Esophagus squamous epithelium (tissue), 5 donors: Measurements from ENCODE around the gene COG2. TPM values are rescaled to one million over a fixed set of nuclear protein-coding genes. Genes with fewer than 3 reads are reported as not detected.

Source experiments
- DNase-seq: peaks from one replicate; lab custom pipeline; 2025; lab: John Stamatoyannopoulos, UW
- H3K27ac ChIP-seq, 4 donors: fragments of 200-600 bp; sonication (generic); one replicate each; pipeline ENCODE4 v1.5.1; 2016 to 2019; ENCODE audit warnings: mild to moderate bottlenecking in 1 of 4
- H3K27me3 ChIP-seq, 4 donors: fragments of 200-600 bp; sonication (generic); 1 replicate in 3 of 4; 2 replicates in 1 of 4; pipeline versions ENCODE4 v1.5.1 to v1.6.0; 2017 to 2021; ENCODE audit warnings: antibody characterized with exemption in 1 of 4
- H3K36me3 ChIP-seq, 3 donors: fragments of 200-600 bp; sonication (generic); one replicate each; pipeline ENCODE4 v1.5.1; 2016 to 2019
- H3K4me1 ChIP-seq, 3 donors: fragments of 200-600 bp; sonication (generic); one replicate each; pipeline ENCODE4 v1.5.1; 2017 to 2019
- H3K4me3 ChIP-seq, 4 donors: fragments of 200-600 bp; sonication (generic); 1 replicate in 3 of 4; 2 replicates in 1 of 4; pipeline ENCODE4 v1.5.1; 2016 to 2019; ENCODE audit warnings: mild to moderate bottlenecking in 2 of 4, moderate library complexity in 1 of 4
- H3K9me3 ChIP-seq, 3 donors: fragments of 200-600 bp; sonication (generic); one replicate each; pipeline ENCODE4 v1.5.1; 2016 to 2019
- CTCF ChIP-seq, 6 experiments: fragments of 450-650 bp in 4 of 6; fragments of 200-600 bp in 2 of 6; sonication (generic) in 2 of 6; IDR thresholded peaks; one replicate each; pipeline ENCODE4 v1.5.1; 2016 to 2019; ENCODE audit warnings: antibody characterized with exemption in 6 of 6, mild to moderate bottlenecking in 4 of 6, moderate library complexity in 4 of 6
- POLR2A ChIP-seq, 4 donors: fragments of 450-650 bp; IDR thresholded peaks; one replicate each; pipeline ENCODE4 v1.6.1; 2017; ENCODE audit warnings: antibody characterized with exemption in 4 of 4, mild to moderate bottlenecking in 4 of 4, moderate library complexity in 3 of 4
- WGBS, 2 donors: methylation state at CpG; one replicate each; pipeline ENCODE4 v1.1.5; 2018; 5-methylcytosine and 5-hydroxymethylcytosine counted together
- intact Hi-C: fragments of 100-400 bp; cut with DNase I; formaldehyde crosslinking; loops from one replicate; pipeline ENCODE4 v1.15.0; 2022
- total RNA-seq, 4 donors: library from RNA; depleted of rRNA; stranded (reverse); fragments of >200 nt; gene quantifications; one replicate each; pipeline ENCODE4 v1.1.0, GENCODE V29; 2016
- donor health status: DM: yes; HTN: yes; CAD: no.

The COG2 gene
- total RNA-seq, result 10 to 100 TPM; 12.7 to 27.7 (median 18.5) TPM

- Histone ChIP-seq H3K36me3 (peaks cover 0 to 14% (median 0%) of the 10 kb centered on the region in 3 donors), H3K27me3 (peaks cover 0 to 27% (median 0%) of the 10 kb centered on the region in 4 donors), H3K9me3 (no peaks in the 10 kb centered on the region), H3K4me1 (peaks cover 8 to 34% (median 20%) of the 10 kb centered on the region in 3 donors), H3K4me3 (peak within 1 kb of the TSS; percentile 69 to 86 (median 76)), H3K27ac (peak within 1 kb of the TSS; percentile 73 to 88 (median 85))
- DNase-seq, result peak; percentile 38
- intact Hi-C loops, result no loop called here
- WGBS, 2 donors, result 0 to 2% methylated on average over 4 to 19 of the region's 62 CpGs
- TF ChIP-seq CTCF (IDR thresholded peaks at IDR 0.05) (peak; percentile 99 to 100 (median 99)), POLR2A (IDR thresholded peaks at IDR 0.05) (peak in 2 of 4 donors; percentile 29 to 47)
Observed at GRCh38 chr1:230642263-230642959, at the start of gene COG2. Gene COG2, plus strand, starts transcription at chr1:230642481. Its CDS starts 126 bp downstream, at chr1:230642607.

- WGBS, 2 donors, result 0 to 63% methylated on average over 1 to 2 of the region's 2 CpGs
- H3K36me3 ChIP-seq, result no peaks in the 10 kb centered on the region
Observed at GRCh38 chr1:230592848-230593414, 49.4 kb upstream of the COG2 start.

GRCh38 chr1:230594214-230594773 is 48.0 kb upstream of the COG2 start:
- peaks cover 0 to 21% (median 0%) of the 10 kb centered on the region in 4 donors for H3K27me3 ChIP-seq
- TF ChIP-seq CTCF (IDR thresholded peaks at IDR 0.05), result no peak
- no peak overlapping the region for H3K27ac ChIP-seq
- H3K4me3 ChIP-seq, result no peak overlapping the region
- H3K36me3 ChIP-seq, result no peaks in the 10 kb centered on the region
- 83 to 100% methylated on average over 1 of the region's 1 CpG for WGBS, 2 donors
- no peaks in the 10 kb centered on the region for H3K4me1 ChIP-seq
- intact Hi-C loops, result no loop called here
- DNase-seq, result no peak
- no peaks in the 10 kb centered on the region for H3K9me3 ChIP-seq

More at GRCh38 chr1:230592848-230593414, 49.4 kb upstream of the COG2 start:
- intact Hi-C loops, result no loop called here
- no peak overlapping the region for H3K4me3 ChIP-seq
- H3K27me3 ChIP-seq, result peaks cover 0 to 21% (median 0%) of the 10 kb centered on the region in 4 donors
- DNase-seq, result no peak
- no peaks in the 10 kb centered on the region for H3K4me1 ChIP-seq
- H3K27ac ChIP-seq, result no peak overlapping the region
- no peak for TF ChIP-seq CTCF (IDR thresholded peaks at IDR 0.05)
- TF ChIP-seq POLR2A (IDR thresholded peaks at IDR 0.05), result no peak
- H3K9me3 ChIP-seq, result no peaks in the 10 kb centered on the region

GRCh38 chr1:230595181-230595580 is 47.1 kb upstream of the COG2 start:
- DNase-seq, result no peak
- Histone ChIP-seq H3K27ac (no peak overlapping the region), H3K4me1 (no peaks in the 10 kb centered on the region), H3K36me3 (no peaks in the 10 kb centered on the region), H3K4me3 (no peak overlapping the region), H3K27me3 (peaks cover 0 to 21% (median 0%) of the 10 kb centered on the region in 4 donors), H3K9me3 (no peaks in the 10 kb centered on the region)
- intact Hi-C loops, result no loop called here
- TF ChIP-seq CTCF (IDR thresholded peaks at IDR 0.05) (no peak), POLR2A (IDR thresholded peaks at IDR 0.05) (no peak)
- 59 to 69% methylated on average over 2 of the region's 2 CpGs for WGBS, 2 donors

- Histone ChIP-seq H3K4me3 (no peak overlapping the region), H3K27ac (no peak overlapping the region), H3K27me3 (peaks cover 0 to 21% (median 0%) of the 10 kb centered on the region in 4 donors), H3K4me1 (no peaks in the 10 kb centered on the region), H3K9me3 (no peaks in the 10 kb centered on the region), H3K36me3 (no peaks in the 10 kb centered on the region)
- TF ChIP-seq CTCF (IDR thresholded peaks at IDR 0.05) (no peak), POLR2A (IDR thresholded peaks at IDR 0.05) (no peak)
- no peak for DNase-seq
- WGBS, 2 donors, result 40 to 44% methylated on average over 1 to 2 of the region's 2 CpGs
- intact Hi-C loops, result no loop called here
Observed at GRCh38 chr1:230596306-230596705, 46.0 kb upstream of the COG2 start.
